Neural cell (in vitro differentiated cells): ENCODE data around the gene MLX. TPM values are rescaled to one million over a fixed set of nuclear protein-coding genes. Genes with fewer than 3 reads are reported as not detected.
"Not testable (repeated sequence)": the region's sequence is repeated elsewhere in the genome, so short reads cannot be mapped to it uniquely, and the experiment has no call there.

Source experiments
- H2AFZ ChIP-seq: fragments of 200-600, 300-800 bp; sonication (generic), shearing (Covaris generic); 2 replicates; pipeline ENCODE4 v1.6.0; 2014; ENCODE audit warnings: low read depth, mild to moderate bottlenecking, antibody characterized with exemption, low read length, moderate library complexity
- H3F3A ChIP-seq: fragments of 200-600 bp; shearing (Covaris generic); 2 replicates; pipeline ENCODE4 v1.6.1; 2016; ENCODE audit warnings: mild to moderate bottlenecking, moderate library complexity, mixed read lengths, antibody characterized with exemption, low read length; ENCODE audit not compliant: insufficient read depth, poor library complexity, severe bottlenecking
- H3K27ac ChIP-seq: fragments of 200-600, 300-800 bp; sonication (generic), shearing (Covaris generic); 2 replicates; pipeline ENCODE4 v1.5.1; 2014; ENCODE audit warnings: mild to moderate bottlenecking, low read length, moderate library complexity
- H3K27me3 ChIP-seq: fragments of 300-800, 200-600 bp; sonication (generic), shearing (Covaris generic); 2 replicates; pipeline ENCODE4 v1.6.0; 2014; ENCODE audit warnings: mild to moderate bottlenecking, low read depth, low read length, moderate library complexity; ENCODE audit not compliant: insufficient read depth
- H3K36me3 ChIP-seq: fragments of 300-800, 200-600 bp; sonication (generic), shearing (Covaris generic); 2 replicates; pipeline ENCODE4 v1.5.1; 2014; ENCODE audit warnings: mild to moderate bottlenecking, antibody characterized with exemption, low read length, moderate library complexity; ENCODE audit not compliant: insufficient read depth
- H3K4me2 ChIP-seq: fragments of 300-800, 200-600 bp; sonication (generic), shearing (Covaris generic); 2 replicates; pipeline ENCODE4 v1.6.0; 2014; ENCODE audit warnings: mild to moderate bottlenecking, low read length
- H3K4me3 ChIP-seq: fragments of 300-800, 200-600 bp; sonication (generic), shearing (Covaris generic); 2 replicates; pipeline ENCODE4 v1.5.1; 2014; ENCODE audit warnings: mild to moderate bottlenecking, low read length, moderate library complexity
- H3K79me2 ChIP-seq: fragments of 200-600 bp; shearing (Covaris generic); replicated peaks from 2 replicates; pipeline ENCODE4 v1.6.0; 2014; ENCODE audit warnings: mild to moderate bottlenecking, low read length, moderate library complexity; ENCODE audit not compliant: insufficient read depth
- H3K9ac ChIP-seq: fragments of 300-800, 200-600 bp; sonication (generic), shearing (Covaris generic); 2 replicates; pipeline ENCODE4 v1.6.1; 2016; ENCODE audit warnings: mild to moderate bottlenecking, low read length, mixed read lengths
- H3K9me2 ChIP-seq: fragments of 200-600 bp; shearing (Covaris generic); 2 replicates; pipeline ENCODE4 v1.6.1; 2016; ENCODE audit warnings: mild to moderate bottlenecking, low read length, mixed read lengths; ENCODE audit not compliant: insufficient read depth
- H3K9me3 ChIP-seq: fragments of 200-600, 300-800 bp; sonication (generic), shearing (Covaris generic); 2 replicates; pipeline ENCODE4 v1.6.1; 2016; ENCODE audit warnings: mild to moderate bottlenecking, mixed run types, low read length, moderate library complexity, mixed read lengths
- H4K20me1 ChIP-seq: fragments of 200-600 bp; shearing (Covaris generic); 2 replicates; pipeline ENCODE4 v1.6.1; 2016; ENCODE audit warnings: mild to moderate bottlenecking, mixed run types; ENCODE audit not compliant: insufficient read depth
- EP300 ChIP-seq: fragments of 450-650 bp; conservative IDR thresholded peaks from 2 replicates; pipeline ENCODE4 v1.6.1; 2014; ENCODE audit warnings: antibody characterized with exemption, mild to moderate bottlenecking, moderate library complexity; ENCODE audit not compliant: poor library complexity, severe bottlenecking
- EZH2 ChIP-seq: fragments of 200-600, 300-800 bp; shearing (Covaris generic), sonication (generic); IDR thresholded peaks from 2 replicates; pipeline ENCODE4 v1.6.1; 2014; ENCODE audit warnings: antibody characterized with exemption, low read length, borderline replicate concordance, mild to moderate bottlenecking; ENCODE audit not compliant: insufficient read depth, poor library complexity, severe bottlenecking
- MXI1 ChIP-seq: fragments of 450-650 bp; conservative IDR thresholded peaks from 2 replicates; pipeline ENCODE4 v1.6.1; 2014; ENCODE audit warnings: antibody characterized with exemption, mild to moderate bottlenecking; ENCODE audit not compliant: poor library complexity, severe bottlenecking
- POLR2AphosphoS5 ChIP-seq: IDR thresholded peaks from 2 replicates; pipeline ENCODE4 v1.6.1; 2012
- RAD21 ChIP-seq: fragments of 450-650 bp; conservative IDR thresholded peaks from 2 replicates; pipeline ENCODE4 v1.6.1; 2014; ENCODE audit warnings: antibody characterized with exemption, mild to moderate bottlenecking, moderate library complexity
- SMC3 ChIP-seq: fragments of 450-650 bp; conservative IDR thresholded peaks from 2 replicates; pipeline ENCODE4 v1.6.1; 2014; ENCODE audit warnings: antibody characterized with exemption, mild to moderate bottlenecking, moderate library complexity; ENCODE audit not compliant: poor library complexity
- TAF1 ChIP-seq: IDR thresholded peaks from 2 replicates; pipeline ENCODE4 v1.6.1; 2012; ENCODE audit warnings: low read depth
- polyA plus RNA-seq: library from polyadenylated mRNA; depleted of rRNA; stranded (reverse); fragments of >200 nt; gene quantifications from 2 replicates; pipeline ENCODE4 v1.2.3, GENCODE V29; 2014
- TF ChIP-seq, protein P1 (sequence below): IDR thresholded peaks from 2 replicates; pipeline ENCODE4 v1.6.1; 2012; ENCODE audit warnings: borderline replicate concordance
- TF ChIP-seq, protein P2 (sequence below): fragments of 450-650 bp; IDR thresholded peaks from 2 replicates; pipeline ENCODE4 v1.5.1; 2014; ENCODE audit warnings: antibody characterized with exemption, mild to moderate bottlenecking, moderate library complexity; ENCODE audit not compliant: poor library complexity, severe bottlenecking

The MLX gene
- polyA plus RNA-seq, 1 donor from 2014 or later, result 47.2 TPM

DNA sequence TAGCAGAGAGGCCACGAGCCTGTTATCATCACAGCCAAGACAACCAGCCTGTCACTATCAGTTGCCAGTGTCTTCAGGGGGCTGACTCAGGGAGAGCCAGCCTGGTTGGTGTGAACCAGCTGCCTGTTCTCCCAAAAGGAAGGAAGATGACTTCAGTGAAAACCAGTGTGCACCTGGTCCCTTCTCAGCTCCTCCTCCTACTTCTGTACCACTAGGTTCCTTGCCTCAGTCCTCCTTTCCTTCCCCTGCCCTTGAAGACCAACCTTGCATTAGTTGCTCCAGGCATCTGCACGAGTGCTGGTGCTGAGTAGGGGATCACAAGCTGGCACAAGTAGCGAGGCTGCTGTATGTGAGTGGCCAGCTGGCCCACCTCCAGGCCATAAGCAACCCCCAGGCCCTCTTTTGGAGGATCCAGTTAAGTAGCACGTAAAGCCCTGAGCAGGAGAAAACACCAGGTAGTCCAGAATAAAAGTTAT, 51.1 kb downstream of the MLX start:
- Histone ChIP-seq H3K9me2 (no peaks in the 10 kb centered on the region), H3F3A (no peaks in the 10 kb centered on the region), H2AFZ (no peak overlapping the region), H3K4me2 (no peak overlapping the region), H3K36me3 (no peaks in the 10 kb centered on the region), H3K4me3 (no peak overlapping the region), H3K27ac (no peak overlapping the region), H4K20me1 (no peaks in the 10 kb centered on the region), H3K27me3 (no peaks in the 10 kb centered on the region), H3K9me3 (no peaks in the 10 kb centered on the region), H3K79me2 (no peaks in the 10 kb centered on the region), H3K9ac (no peak overlapping the region)
- TF ChIP-seq, protein P1, sequence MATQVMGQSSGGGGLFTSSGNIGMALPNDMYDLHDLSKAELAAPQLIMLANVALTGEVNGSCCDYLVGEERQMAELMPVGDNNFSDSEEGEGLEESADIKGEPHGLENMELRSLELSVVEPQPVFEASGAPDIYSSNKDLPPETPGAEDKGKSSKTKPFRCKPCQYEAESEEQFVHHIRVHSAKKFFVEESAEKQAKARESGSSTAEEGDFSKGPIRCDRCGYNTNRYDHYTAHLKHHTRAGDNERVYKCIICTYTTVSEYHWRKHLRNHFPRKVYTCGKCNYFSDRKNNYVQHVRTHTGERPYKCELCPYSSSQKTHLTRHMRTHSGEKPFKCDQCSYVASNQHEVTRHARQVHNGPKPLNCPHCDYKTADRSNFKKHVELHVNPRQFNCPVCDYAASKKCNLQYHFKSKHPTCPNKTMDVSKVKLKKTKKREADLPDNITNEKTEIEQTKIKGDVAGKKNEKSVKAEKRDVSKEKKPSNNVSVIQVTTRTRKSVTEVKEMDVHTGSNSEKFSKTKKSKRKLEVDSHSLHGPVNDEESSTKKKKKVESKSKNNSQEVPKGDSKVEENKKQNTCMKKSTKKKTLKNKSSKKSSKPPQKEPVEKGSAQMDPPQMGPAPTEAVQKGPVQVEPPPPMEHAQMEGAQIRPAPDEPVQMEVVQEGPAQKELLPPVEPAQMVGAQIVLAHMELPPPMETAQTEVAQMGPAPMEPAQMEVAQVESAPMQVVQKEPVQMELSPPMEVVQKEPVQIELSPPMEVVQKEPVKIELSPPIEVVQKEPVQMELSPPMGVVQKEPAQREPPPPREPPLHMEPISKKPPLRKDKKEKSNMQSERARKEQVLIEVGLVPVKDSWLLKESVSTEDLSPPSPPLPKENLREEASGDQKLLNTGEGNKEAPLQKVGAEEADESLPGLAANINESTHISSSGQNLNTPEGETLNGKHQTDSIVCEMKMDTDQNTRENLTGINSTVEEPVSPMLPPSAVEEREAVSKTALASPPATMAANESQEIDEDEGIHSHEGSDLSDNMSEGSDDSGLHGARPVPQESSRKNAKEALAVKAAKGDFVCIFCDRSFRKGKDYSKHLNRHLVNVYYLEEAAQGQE, result no peak
- TF ChIP-seq SMC3, result no peak
- no peak for TF ChIP-seq POLR2AphosphoS5
- no peak for TF ChIP-seq RAD21
- TF ChIP-seq EP300, result no peak
- TF ChIP-seq TAF1, result no peak
- no peak for TF ChIP-seq EZH2
- TF ChIP-seq MXI1, result no peak
- TF ChIP-seq, protein P2, sequence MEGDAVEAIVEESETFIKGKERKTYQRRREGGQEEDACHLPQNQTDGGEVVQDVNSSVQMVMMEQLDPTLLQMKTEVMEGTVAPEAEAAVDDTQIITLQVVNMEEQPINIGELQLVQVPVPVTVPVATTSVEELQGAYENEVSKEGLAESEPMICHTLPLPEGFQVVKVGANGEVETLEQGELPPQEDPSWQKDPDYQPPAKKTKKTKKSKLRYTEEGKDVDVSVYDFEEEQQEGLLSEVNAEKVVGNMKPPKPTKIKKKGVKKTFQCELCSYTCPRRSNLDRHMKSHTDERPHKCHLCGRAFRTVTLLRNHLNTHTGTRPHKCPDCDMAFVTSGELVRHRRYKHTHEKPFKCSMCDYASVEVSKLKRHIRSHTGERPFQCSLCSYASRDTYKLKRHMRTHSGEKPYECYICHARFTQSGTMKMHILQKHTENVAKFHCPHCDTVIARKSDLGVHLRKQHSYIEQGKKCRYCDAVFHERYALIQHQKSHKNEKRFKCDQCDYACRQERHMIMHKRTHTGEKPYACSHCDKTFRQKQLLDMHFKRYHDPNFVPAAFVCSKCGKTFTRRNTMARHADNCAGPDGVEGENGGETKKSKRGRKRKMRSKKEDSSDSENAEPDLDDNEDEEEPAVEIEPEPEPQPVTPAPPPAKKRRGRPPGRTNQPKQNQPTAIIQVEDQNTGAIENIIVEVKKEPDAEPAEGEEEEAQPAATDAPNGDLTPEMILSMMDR, result no peak

DNA sequence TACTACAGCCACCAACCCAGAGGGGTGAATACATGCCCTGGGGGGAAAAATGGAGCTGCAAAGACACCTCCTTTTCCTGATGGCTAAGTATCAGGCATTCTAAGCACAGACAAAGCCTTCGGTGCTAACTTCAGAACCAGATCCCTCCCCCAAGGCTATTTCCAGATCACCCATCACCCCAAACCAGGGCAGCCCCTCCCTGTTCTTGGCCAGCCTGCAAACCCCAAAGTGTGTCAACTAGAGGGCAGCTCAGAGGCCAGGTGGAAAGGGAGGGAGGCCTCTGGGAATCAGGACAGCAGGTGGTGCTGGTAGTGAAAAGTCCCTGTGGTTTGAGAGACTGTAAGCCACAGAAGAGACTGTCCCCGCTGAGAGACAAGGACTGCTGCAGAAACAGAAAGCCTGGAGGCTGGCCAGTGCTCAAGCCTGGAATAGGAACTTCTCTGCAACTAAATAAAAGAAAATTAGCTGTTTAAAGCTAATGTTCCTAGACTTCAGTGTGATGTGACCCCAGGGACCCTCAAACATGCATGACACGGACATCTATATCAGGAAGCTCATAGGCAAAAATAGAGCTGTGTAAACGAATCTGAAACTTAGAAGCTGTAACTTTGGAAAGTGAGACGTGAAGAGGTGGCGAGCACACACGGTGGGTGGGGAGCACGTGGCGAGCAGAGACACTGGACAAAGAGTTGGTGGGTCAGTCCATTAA, 51.7 kb downstream of the MLX start:
- Histone ChIP-seq H3K9me3 (no peaks in the 10 kb centered on the region), H3K9ac (no peak overlapping the region), H3K27me3 (no peaks in the 10 kb centered on the region), H3K9me2 (no peaks in the 10 kb centered on the region), H3K4me3 (no peak overlapping the region), H3F3A (no peaks in the 10 kb centered on the region), H3K4me2 (no peak overlapping the region), H2AFZ (no peak overlapping the region), H3K27ac (no peak overlapping the region), H3K79me2 (no peaks in the 10 kb centered on the region), H4K20me1 (no peaks in the 10 kb centered on the region), H3K36me3 (no peaks in the 10 kb centered on the region)
- TF ChIP-seq POLR2AphosphoS5, result no peak
- TF ChIP-seq SMC3, result no peak
- TF ChIP-seq EZH2, result no peak
- no peak for TF ChIP-seq RAD21
- TF ChIP-seq, protein P2, result no peak
- no peak for TF ChIP-seq EP300
- TF ChIP-seq TAF1, result no peak
- no peak for TF ChIP-seq MXI1
- TF ChIP-seq, protein P1, result no peak

GRCh38 chr17:42621987-42622386, 55.1 kb downstream of the MLX start:
- not testable (repeated sequence) for H3K9me3 ChIP-seq, H2AFZ ChIP-seq, H3K36me3 ChIP-seq, H3K27ac ChIP-seq, H4K20me1 ChIP-seq, H3K4me2 ChIP-seq, H3K27me3 ChIP-seq, H3K79me2 ChIP-seq, H3K9ac ChIP-seq, H3K9me2 ChIP-seq, H3F3A ChIP-seq, H3K4me3 ChIP-seq
